Measurements from ENCODE around the gene NTM. TPM values are rescaled to one million over a fixed set of nuclear protein-coding genes. Genes with fewer than 3 reads are reported as not detected.

Gene NTM
- total and polyA plus RNA-seq, 2 experiments from 2014 or later, result 2.2 to 4.9 TPM

GRCh38 chr11:131455843-131456704, 85.7 kb downstream of the NTM start:
- Histone ChIP-seq H3K36me3 (replicated peaks; ENCODE audit: insufficient read depth, low read depth) (no peaks in the 10 kb centered on the region), H3K27me3 (peaks cover 19% of the 10 kb centered on the region), H3K27ac (no peak overlapping the region), H3K9me2 (replicated peaks; ENCODE audit: insufficient read depth) (no peaks in the 10 kb centered on the region), H3K4me1 (ENCODE audit: insufficient read depth) (no peaks in the 10 kb centered on the region), H3K9me3 (ENCODE audit: low read depth) (no peaks in the 10 kb centered on the region), H4K20me1 (ENCODE audit: insufficient read depth, poor library complexity, severe bottlenecking) (no peaks in the 10 kb centered on the region), H3K4me2 (no peak overlapping the region), H3K79me2 (no peaks in the 10 kb centered on the region), H3K4me3 (no peak overlapping the region), H2AFZ (no peak overlapping the region)
- no peak for DNase-seq (ENCODE audit: low spot score)
- 89% methylated on average over 9 of the region's 9 CpGs for WGBS (ENCODE audit: low lambda C conversion rate, missing lambda C conversion rate)
- TF ChIP-seq EZH2 (IDR thresholded peaks at IDR 0.05; ENCODE audit: borderline replicate concordance), result no peak
- TF ChIP-seq CTCF (IDR thresholded peaks at IDR 0.05; ENCODE audit: poor library complexity), result no peak
- no peak for TF ChIP-seq EZH2phosphoT487 (IDR thresholded peaks at IDR 0.05; ENCODE audit: low read depth, severe bottlenecking, unreplicated experiment)

- no peak overlapping the region for H3K4me3 ChIP-seq
- no peaks in the 10 kb centered on the region for H4K20me1 ChIP-seq (ENCODE audit: insufficient read depth, poor library complexity, severe bottlenecking)
- no peaks in the 10 kb centered on the region for H3K79me2 ChIP-seq
- no peaks in the 10 kb centered on the region for H3K4me1 ChIP-seq (ENCODE audit: insufficient read depth)
- H3K36me3 ChIP-seq (replicated peaks; ENCODE audit: insufficient read depth, low read depth), result no peaks in the 10 kb centered on the region
- no peaks in the 10 kb centered on the region for H3K9me3 ChIP-seq (ENCODE audit: low read depth)
- 76% methylated on average over 3 of the region's 3 CpGs for WGBS (ENCODE audit: low lambda C conversion rate, missing lambda C conversion rate)
- H3K4me2 ChIP-seq, result no peak overlapping the region
- peaks cover 19% of the 10 kb centered on the region for H3K27me3 ChIP-seq
- DNase-seq (ENCODE audit: low spot score), result no peak
- H2AFZ ChIP-seq, result no peak overlapping the region
- no peak overlapping the region for H3K27ac ChIP-seq
- H3K9me2 ChIP-seq (replicated peaks; ENCODE audit: insufficient read depth), result no peaks in the 10 kb centered on the region
- TF ChIP-seq EZH2 (IDR thresholded peaks at IDR 0.05; ENCODE audit: borderline replicate concordance) (no peak), EZH2phosphoT487 (IDR thresholded peaks at IDR 0.05; ENCODE audit: low read depth, severe bottlenecking, unreplicated experiment) (no peak), CTCF (IDR thresholded peaks at IDR 0.05; ENCODE audit: poor library complexity) (no peak)
Observed at GRCh38 chr11:131457163-131457562, 86.7 kb downstream of the NTM start.

GRCh38 chr11:131458421-131458820, 88.0 kb downstream of the NTM start:
- no peak overlapping the region for H3K4me2 ChIP-seq
- no peak overlapping the region for H3K27ac ChIP-seq
- WGBS (ENCODE audit: low lambda C conversion rate, missing lambda C conversion rate), result 58% methylated on average over 3 of the region's 3 CpGs
- no peaks in the 10 kb centered on the region for H3K9me3 ChIP-seq (ENCODE audit: low read depth)
- H3K9me2 ChIP-seq (replicated peaks; ENCODE audit: insufficient read depth), result no peaks in the 10 kb centered on the region
- no peak overlapping the region for H3K4me3 ChIP-seq
- no peak overlapping the region for H2AFZ ChIP-seq
- no peaks in the 10 kb centered on the region for H3K79me2 ChIP-seq
- H3K27me3 ChIP-seq, result peaks cover 8% of the 10 kb centered on the region
- no peaks in the 10 kb centered on the region for H4K20me1 ChIP-seq (ENCODE audit: insufficient read depth, poor library complexity, severe bottlenecking)
- H3K4me1 ChIP-seq (ENCODE audit: insufficient read depth), result no peaks in the 10 kb centered on the region
- no peak for DNase-seq (ENCODE audit: low spot score)
- no peak for TF ChIP-seq CTCF (IDR thresholded peaks at IDR 0.05; ENCODE audit: poor library complexity)
- TF ChIP-seq EZH2 (IDR thresholded peaks at IDR 0.05; ENCODE audit: borderline replicate concordance), result no peak
- TF ChIP-seq EZH2phosphoT487 (IDR thresholded peaks at IDR 0.05; ENCODE audit: low read depth, severe bottlenecking, unreplicated experiment), result no peak
- H3K36me3 ChIP-seq (replicated peaks; ENCODE audit: insufficient read depth, low read depth), result no peaks in the 10 kb centered on the region

All from hepatocyte (in vitro differentiated cells).